Daoy (cell line): ENCODE data around the gene CSNK1A1L. TPM values are rescaled to one million over a fixed set of nuclear protein-coding genes. Genes with fewer than 3 reads are reported as not detected.
"Not testable (repeated sequence)": the region's sequence is repeated elsewhere in the genome, so short reads cannot be mapped to it uniquely, and the experiment has no call there.

Source experiments
- DNase-seq: peaks from one replicate; pipeline ENCODE4 v3.0.0-alpha.2; 2015; ENCODE audit warnings: low read depth
- total RNA-seq: library from RNA; depleted of rRNA; stranded (reverse); fragments of >200 nt; shearing (Covaris generic); gene quantifications from 2 replicates; pipeline ENCODE4 v1.2.3, GENCODE V29; 2014; rRNA removed

CSNK1A1L gene
- total RNA-seq, 1 experiment from 2014 or later, result not detected

DNA sequence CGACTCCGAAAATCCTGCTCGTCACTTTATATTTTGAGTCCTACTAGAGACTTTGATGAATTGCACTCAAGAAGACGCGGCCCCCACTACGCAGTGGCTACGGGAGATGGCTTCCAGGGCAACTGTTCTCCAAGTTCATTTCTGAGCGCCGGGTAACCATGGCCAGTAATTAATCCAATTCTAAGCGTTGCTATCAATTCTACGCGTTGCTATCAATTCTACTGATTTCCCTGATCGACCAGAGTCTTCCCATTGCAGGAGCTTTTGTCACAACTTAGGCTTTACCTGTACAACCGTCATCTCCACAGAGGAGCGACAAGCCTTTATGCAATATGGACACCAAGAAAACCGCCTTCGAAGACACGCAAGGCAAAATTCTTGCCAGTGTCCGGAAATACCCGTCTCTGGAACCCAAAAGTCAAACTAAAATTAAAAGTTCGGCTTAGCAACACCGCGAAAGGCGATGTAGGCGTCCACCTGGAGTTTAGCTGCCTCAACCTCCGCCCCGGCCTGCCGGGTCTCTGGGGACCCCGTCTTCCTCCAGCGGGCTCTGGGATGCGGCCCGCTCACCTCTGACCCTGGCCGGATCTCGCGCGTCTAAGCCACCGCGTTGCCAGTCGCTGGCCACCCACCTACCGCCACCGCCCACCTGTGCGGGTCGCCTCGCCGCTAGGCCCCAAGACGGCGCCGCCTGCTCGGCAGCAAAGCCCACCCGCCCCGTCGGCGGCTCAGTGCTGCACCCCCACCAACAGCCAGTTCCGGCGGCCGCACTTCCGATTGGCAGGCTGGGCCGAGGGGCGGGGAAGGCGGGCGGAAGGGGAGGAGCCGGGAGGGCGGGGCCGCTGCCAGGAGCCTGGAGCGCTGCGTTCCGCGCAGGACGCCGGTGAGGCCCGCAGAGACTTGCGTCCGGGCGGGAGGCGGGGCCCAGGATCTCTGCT lies 46.3 kb downstream of the CSNK1A1L start, which contains the start of gene SUPT20H:
Gene SUPT20H, minus strand, starts transcription at position 779 of the 938 bp plus-strand sequence. CDS start 8,198 bp downstream, outside the sequence.
- peak; percentile 92 for DNase-seq

DNA sequence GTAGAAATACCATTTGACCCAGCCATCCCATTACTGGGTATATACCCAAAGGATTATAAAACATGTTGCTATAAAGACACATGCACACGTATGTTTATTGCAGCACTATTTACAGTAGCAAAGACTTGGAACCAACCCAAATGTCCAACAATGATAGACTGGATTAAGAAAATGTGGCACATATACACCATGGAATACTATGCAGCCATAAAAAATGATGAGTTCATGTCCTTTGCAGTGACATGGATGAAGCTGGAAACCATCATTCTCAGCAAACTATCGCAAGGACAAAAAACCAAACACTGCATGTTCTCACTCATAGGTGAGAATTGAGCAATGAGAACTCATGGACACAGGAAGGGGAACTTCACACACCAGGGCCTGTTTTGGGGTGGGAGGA lies 49.2 kb downstream of the CSNK1A1L start:
- not testable (repeated sequence) for DNase-seq

Other genes starting within 250 kb of the CSNK1A1L start
- gene SMAD9, start 185.4 kb downstream of the CSNK1A1L start, total RNA-seq, result 0.30 and 0.74 TPM in 2 replicates
- 27.6 and 30.5 TPM in 2 replicates for gene ALG5, start 106.3 kb downstream of the CSNK1A1L start, total RNA-seq
- 61.9 and 93.0 TPM in 2 replicates for gene EXOSC8, start 104.9 kb downstream of the CSNK1A1L start, total RNA-seq
- gene SUPT20H, start 46.0 kb downstream of the CSNK1A1L start, total RNA-seq, result 28.4 and 36.9 TPM in 2 replicates